ENCODE data around the gene ADGRG6. TPM values are rescaled to one million over a fixed set of nuclear protein-coding genes. Genes with fewer than 3 reads are reported as not detected.

ADGRG6 gene
- total RNA-seq, 1 donor from 2014 or later: 3.6 TPM

GRCh38 chr6:142325111-142325510, 23.3 kb downstream of the ADGRG6 start:
- Histone ChIP-seq H3K4me1 (no peaks in the 10 kb centered on the region), H3K27ac (replicated peaks) (no peak overlapping the region), H3K36me3 (no peaks in the 10 kb centered on the region), H3K4me3 (no peak overlapping the region), H3K9me3 (replicated peaks) (no peaks in the 10 kb centered on the region), H3K27me3 (ENCODE audit: low read depth) (no peaks in the 10 kb centered on the region)
- intact Hi-C loops (cut with micrococcal nuclease): no loop called here
- no peak for TF ChIP-seq CTCF (IDR thresholded peaks at IDR 0.05; ENCODE audit: borderline replicate concordance)
- DNase-seq: no peak

- TF ChIP-seq CTCF (IDR thresholded peaks at IDR 0.05; ENCODE audit: borderline replicate concordance): no peak
- no peak for DNase-seq
- no peak overlapping the region for H3K27ac ChIP-seq (replicated peaks)
- intact Hi-C loops (cut with micrococcal nuclease): no loop called here
- H3K27me3 ChIP-seq (ENCODE audit: low read depth): no peaks in the 10 kb centered on the region
- H3K4me3 ChIP-seq: no peak overlapping the region
- no peaks in the 10 kb centered on the region for H3K9me3 ChIP-seq (replicated peaks)
- H3K36me3 ChIP-seq: no peaks in the 10 kb centered on the region
- no peaks in the 10 kb centered on the region for H3K4me1 ChIP-seq
These were observed 24.7 kb downstream of the ADGRG6 start for GRCh38 chr6:142326540-142326939.

GRCh38 chr6:142328070-142328469, 26.3 kb downstream of the ADGRG6 start:
- Histone ChIP-seq H3K9me3 (replicated peaks) (no peaks in the 10 kb centered on the region), H3K4me1 (no peaks in the 10 kb centered on the region), H3K4me3 (no peak overlapping the region), H3K36me3 (no peaks in the 10 kb centered on the region), H3K27ac (replicated peaks) (no peak overlapping the region), H3K27me3 (ENCODE audit: low read depth) (no peaks in the 10 kb centered on the region)
- intact Hi-C loops (cut with micrococcal nuclease): no loop called here
- no peak for DNase-seq
- TF ChIP-seq CTCF (IDR thresholded peaks at IDR 0.05; ENCODE audit: borderline replicate concordance): no peak

GRCh38 chr6:142329486-142330113, 27.8 kb downstream of the ADGRG6 start:
- no peak for TF ChIP-seq CTCF (IDR thresholded peaks at IDR 0.05; ENCODE audit: borderline replicate concordance)
- H3K36me3 ChIP-seq: no peaks in the 10 kb centered on the region
- no peak overlapping the region for H3K27ac ChIP-seq (replicated peaks)
- DNase-seq: no peak
- H3K9me3 ChIP-seq (replicated peaks): no peaks in the 10 kb centered on the region
- intact Hi-C loops (cut with micrococcal nuclease): no loop called here
- H3K4me1 ChIP-seq: no peaks in the 10 kb centered on the region
- H3K27me3 ChIP-seq (ENCODE audit: low read depth): no peaks in the 10 kb centered on the region
- no peak overlapping the region for H3K4me3 ChIP-seq

- Histone ChIP-seq H3K9me3 (replicated peaks) (no peaks in the 10 kb centered on the region), H3K4me3 (no peak overlapping the region), H3K27me3 (ENCODE audit: low read depth) (no peaks in the 10 kb centered on the region), H3K36me3 (no peaks in the 10 kb centered on the region), H3K4me1 (no peaks in the 10 kb centered on the region), H3K27ac (replicated peaks) (no peak overlapping the region)
- no peak for TF ChIP-seq CTCF (IDR thresholded peaks at IDR 0.05; ENCODE audit: borderline replicate concordance)
- intact Hi-C loops (cut with micrococcal nuclease): no loop called here
- DNase-seq: no peak
These were observed 29.3 kb downstream of the ADGRG6 start for GRCh38 chr6:142331075-142331551.

Measured in left ventricle myocardium inferior (tissue), 1 donor.